Thyroid gland (tissue), 4 donors: ENCODE results near the gene S100A4.

ENCODE experiments used
- CTCF ChIP-seq, 6 experiments: fragments of 200-600 bp in 3 of 6; fragments of 450-650 bp in 3 of 6; sonication (generic) in 3 of 6; IDR thresholded peaks; one replicate each; pipeline ENCODE4 v1.5.1; 2016 to 2019; ENCODE audit warnings: antibody characterized with exemption in 6 of 6, mild to moderate bottlenecking in 2 of 6, inconsistent platforms in 1 of 6, moderate library complexity in 1 of 6
- POLR2A ChIP-seq, 2 donors: fragments of 450-650 bp; IDR thresholded peaks; one replicate each; pipeline ENCODE4 v1.6.1; 2017; ENCODE audit warnings: antibody characterized with exemption in 2 of 2, mild to moderate bottlenecking in 2 of 2, moderate library complexity in 1 of 2

- no peak for TF ChIP-seq CTCF (IDR thresholded peaks at IDR 0.05)
- TF ChIP-seq POLR2A (IDR thresholded peaks at IDR 0.05) = no peak
Measured at GRCh38 chr1:153592748-153593147, 47.1 kb upstream of the S100A4 start.
